NK-92 (cell line): Measurements from ENCODE around the gene DNAJB11.

ENCODE experiments used
- DNase-seq: peaks from one replicate; lab custom pipeline; 2025; ENCODE audit not compliant: unreplicated experiment; lab: John Stamatoyannopoulos, UW

DNAJB11 gene

GRCh38 chr3:186594591-186595113, 24.1 kb downstream of the DNAJB11 start:
- DNase-seq, result no peak

GRCh38 chr3:186596568-186597287, 26.2 kb downstream of the DNAJB11 start:
- no peak for DNase-seq

DNA sequence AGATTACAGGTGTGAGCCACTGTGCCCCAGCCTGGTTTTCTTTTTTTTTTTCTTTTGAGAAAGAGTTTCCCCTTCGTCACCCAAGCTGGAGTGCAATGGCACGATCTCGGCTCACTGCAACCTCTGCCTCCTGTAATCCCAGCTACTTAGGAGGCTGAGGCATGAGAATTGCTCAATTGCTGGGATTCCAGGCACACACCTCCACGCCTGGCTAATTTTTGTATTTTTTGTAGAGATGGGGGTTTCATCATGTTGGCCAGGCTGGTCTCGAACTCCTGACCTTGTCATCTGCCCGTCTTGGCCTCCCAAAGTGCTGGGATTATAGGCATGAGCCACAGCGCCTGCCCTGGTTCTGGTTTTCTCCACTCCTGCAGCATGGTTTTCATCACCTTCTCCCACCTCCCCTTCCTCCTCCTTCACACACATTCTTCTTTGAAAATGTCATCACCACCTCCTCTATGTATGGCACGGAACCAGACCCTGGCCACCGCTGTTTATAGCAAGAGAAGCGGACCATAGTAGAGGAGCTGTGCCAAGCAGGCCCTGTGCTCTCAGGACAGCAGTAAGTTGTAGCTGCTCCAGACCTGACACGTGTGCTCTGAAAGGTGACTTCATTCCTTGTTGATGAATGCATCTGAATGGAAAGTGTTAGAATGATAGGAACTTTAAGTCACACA, 27.7 kb downstream of the DNAJB11 start:
- DNase-seq, result no peak

DNA sequence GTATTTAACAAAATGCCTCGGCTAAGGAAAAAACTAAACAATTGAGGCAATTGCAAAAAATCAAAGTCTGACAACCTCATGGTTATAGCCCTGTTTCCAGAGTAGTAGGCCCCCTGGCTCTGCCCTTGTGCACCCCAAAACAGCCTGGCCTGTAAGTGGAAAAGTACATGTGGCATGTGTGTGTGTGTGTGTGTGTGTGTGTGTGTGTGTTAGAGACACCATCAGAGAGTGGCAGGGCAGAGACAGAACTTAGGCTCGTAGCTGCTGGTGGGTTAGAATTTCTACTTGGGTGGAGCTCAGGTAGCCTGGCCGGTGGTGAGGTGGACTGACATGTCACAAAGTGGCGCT, 28.2 kb downstream of the DNAJB11 start:
- no peak for DNase-seq

- no peak for DNase-seq
Measured at GRCh38 chr3:186599142-186599784, 28.7 kb downstream of the DNAJB11 start.

GRCh38 chr3:186599785-186600166, 29.3 kb downstream of the DNAJB11 start:
- DNase-seq, result no peak

GRCh38 chr3:186600896-186601295, 30.4 kb downstream of the DNAJB11 start:
- no peak for DNase-seq

GRCh38 chr3:186603159-186603558, 32.6 kb downstream of the DNAJB11 start:
- no peak for DNase-seq

- no peak for DNase-seq
Measured at GRCh38 chr3:186605078-186605477, 34.6 kb downstream of the DNAJB11 start.

- no peak for DNase-seq
Measured at GRCh38 chr3:186605561-186606545, 35.3 kb downstream of the DNAJB11 start.

DNA sequence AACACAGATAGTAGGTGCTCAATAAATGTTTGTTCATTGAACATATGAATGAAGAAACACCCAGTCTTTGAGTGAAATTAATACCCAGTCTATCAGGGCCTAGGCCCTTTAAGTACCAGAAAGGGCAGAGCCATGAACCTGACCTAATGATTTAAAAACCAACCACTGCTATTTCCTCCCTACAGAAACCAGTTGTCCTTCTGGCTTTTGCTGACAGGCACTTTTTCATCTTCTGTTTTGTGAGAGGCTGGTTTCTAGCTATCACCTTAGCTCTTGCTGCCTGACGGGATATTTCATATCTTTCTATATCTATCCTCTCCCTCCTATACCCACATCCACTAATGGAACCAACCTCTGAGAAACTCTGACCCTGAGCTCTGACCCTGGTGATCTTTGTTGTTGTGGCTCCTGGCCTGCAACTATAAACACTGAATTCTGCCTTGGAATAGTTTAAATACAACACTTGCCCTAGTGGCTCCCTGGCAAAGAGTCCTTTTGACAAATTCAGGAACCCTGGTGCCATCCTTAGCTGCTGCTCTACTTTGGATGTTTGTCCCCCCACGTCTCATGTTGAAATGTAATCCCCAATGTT, 38.2 kb downstream of the DNAJB11 start:
- DNase-seq, result no peak

DNA sequence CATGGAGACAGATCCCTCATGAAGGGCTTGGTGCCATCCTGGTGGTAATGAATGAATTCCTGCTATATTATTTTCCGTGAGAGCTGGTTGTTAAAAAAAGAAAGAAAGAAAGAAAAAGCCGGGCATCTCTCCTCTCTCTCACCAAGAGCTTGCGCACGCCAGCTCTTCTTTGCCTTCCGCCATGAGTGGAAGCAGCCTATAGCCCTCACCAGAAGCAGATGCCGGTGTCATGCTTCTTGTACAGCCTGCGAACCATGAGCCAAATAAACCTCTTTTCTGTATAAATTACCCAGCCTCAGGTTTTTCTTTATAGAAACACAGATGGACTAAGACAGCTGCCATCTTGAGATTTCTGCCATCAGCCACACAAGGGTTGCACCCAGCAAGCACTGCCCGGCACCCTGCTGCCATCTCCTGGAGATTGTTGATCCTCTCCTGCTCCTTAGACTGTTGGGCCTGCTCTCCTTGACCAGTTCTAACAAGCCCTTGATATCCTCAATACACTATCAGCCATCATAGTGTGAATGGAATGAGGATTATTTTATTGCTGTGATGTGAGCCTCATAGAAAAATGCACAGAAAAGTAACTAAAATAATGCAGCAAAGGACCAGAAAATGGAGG, 38.8 kb downstream of the DNAJB11 start:
- no peak for DNase-seq

GRCh38 chr3:186612065-186612464, 41.5 kb downstream of the DNAJB11 start:
- DNase-seq, result no peak

GRCh38 chr3:186612721-186613636, 42.5 kb downstream of the DNAJB11 start, which contains the start of gene AHSG:
TSS of gene AHSG (plus strand) at chr3:186613060. CDS start at chr3:186613142, 82 bp downstream.
- DNase-seq, result no peak

DNA sequence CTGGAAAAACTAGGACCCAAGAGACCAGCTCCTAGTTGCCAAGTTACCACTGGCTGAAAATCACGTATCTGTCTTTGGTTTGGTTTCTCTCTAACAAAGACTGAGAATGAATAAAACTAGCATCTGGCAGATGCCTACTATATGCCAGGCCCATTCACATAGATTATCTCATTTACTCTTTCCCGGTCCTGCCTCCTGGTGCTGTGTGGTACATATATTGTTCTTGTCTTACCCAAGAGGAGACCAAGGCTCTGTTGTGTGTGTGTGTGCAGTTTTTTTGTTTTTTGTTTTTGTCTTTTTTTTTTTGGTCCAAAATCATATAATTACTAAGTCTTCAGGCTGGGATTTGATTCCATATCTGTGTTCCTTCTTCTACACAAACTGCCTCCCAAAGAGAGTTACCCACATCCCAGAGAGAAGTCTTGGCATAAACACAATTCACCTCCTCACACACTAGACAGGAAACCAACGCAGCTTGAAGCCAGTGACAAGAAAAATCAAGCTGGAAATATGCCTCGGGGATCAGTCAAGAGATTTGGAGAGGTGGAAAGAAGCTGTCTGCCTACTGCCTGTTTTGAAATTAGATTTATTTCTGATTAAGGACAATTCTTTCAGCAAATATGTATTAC, 43.2 kb downstream of the DNAJB11 start:
- no peak for DNase-seq

DNA sequence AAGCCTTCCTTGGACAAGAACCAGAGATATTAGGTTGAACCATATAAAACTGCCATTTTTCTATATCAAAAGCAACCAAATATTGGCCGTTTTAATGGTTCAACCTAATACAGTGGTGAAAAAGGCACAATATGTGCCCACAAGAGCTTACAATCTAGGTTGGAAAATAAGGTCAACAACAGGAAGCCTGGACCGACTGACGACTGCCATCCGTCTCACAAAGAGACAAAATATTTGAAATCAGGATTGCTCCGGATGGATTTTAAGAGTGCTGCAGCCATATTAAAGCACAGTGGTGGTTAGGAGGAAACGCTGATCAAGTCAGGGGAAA, 43.7 kb downstream of the DNAJB11 start:
- no peak for DNase-seq

DNA sequence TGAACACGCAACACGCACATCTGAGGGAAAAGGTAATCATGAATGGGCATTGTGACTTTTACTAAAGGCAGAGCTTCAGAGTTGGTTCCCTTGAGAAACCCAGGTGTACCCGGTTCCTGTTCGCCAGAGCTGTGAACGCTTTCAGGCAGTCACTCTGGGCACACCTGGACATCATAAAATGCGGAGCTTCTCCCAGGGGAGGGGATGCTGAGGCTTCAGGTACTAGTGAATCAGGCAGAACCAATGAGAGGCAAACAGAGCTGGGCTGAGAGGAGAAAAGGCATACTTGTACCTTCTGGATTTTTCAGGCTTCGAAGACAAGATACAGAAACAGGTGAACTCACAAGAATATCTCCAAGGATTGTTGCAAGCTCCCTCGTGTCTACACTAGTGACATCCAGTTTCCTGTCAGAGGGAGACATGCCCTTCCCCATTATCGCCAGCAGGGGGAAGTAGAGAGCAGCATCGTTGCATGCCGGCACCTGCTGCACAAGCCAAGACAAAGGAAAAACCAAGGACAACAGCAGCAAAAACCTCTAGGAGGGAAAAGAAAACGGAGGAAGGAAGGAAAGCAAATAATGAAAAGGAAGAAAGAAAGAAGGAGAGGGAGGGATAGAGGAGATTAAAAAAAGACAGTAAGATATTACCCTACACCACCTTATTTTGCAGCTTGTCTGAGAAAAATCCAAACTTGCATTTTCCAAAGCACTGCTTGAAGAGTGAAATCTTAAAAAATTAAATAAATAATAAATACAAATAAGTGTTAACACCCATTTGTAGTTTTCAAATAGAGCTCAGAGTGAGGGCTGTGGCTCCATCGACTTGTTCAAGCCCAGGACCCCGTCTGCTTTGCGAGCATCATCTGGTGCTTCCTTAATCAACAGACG, 44.3 kb downstream of the DNAJB11 start:
- no peak for DNase-seq

- no peak for DNase-seq
Measured at GRCh38 chr3:186616299-186616617, 45.7 kb downstream of the DNAJB11 start.
